Gastrocnemius medialis (tissue), 4 donors: Measurements from ENCODE around the gene COX10.

Experiments used
- CTCF ChIP-seq, 5 experiments: fragments of 450-650 bp in 3 of 5; fragments of 200-600 bp in 2 of 5; sonication (generic) in 2 of 5; IDR thresholded peaks in 4 of 5; conservative IDR thresholded peaks in 1 of 5; 1 replicate in 4 of 5; 2 replicates in 1 of 5; pipeline ENCODE4 v1.5.1; 2016 to 2019; ENCODE audit warnings: antibody characterized with exemption in 5 of 5, mild to moderate bottlenecking in 3 of 5, moderate library complexity in 3 of 5
- POLR2A ChIP-seq, 2 donors: fragments of 450-650 bp; IDR thresholded peaks; one replicate each; pipeline ENCODE4 v1.6.1; 2017; ENCODE audit warnings: antibody characterized with exemption in 2 of 2, mild to moderate bottlenecking in 2 of 2, moderate library complexity in 2 of 2

GRCh38 chr17:14047591-14047990, 21.7 kb upstream of the COX10 start:
- TF ChIP-seq CTCF (IDR thresholded peaks at IDR 0.05 in 4 of 5, conservative IDR thresholded peaks at IDR 0.05 in 1 of 5) (no peak), POLR2A (IDR thresholded peaks at IDR 0.05) (no peak)
